ENCODE results near the gene NUP214.

The NUP214 gene

DNA sequence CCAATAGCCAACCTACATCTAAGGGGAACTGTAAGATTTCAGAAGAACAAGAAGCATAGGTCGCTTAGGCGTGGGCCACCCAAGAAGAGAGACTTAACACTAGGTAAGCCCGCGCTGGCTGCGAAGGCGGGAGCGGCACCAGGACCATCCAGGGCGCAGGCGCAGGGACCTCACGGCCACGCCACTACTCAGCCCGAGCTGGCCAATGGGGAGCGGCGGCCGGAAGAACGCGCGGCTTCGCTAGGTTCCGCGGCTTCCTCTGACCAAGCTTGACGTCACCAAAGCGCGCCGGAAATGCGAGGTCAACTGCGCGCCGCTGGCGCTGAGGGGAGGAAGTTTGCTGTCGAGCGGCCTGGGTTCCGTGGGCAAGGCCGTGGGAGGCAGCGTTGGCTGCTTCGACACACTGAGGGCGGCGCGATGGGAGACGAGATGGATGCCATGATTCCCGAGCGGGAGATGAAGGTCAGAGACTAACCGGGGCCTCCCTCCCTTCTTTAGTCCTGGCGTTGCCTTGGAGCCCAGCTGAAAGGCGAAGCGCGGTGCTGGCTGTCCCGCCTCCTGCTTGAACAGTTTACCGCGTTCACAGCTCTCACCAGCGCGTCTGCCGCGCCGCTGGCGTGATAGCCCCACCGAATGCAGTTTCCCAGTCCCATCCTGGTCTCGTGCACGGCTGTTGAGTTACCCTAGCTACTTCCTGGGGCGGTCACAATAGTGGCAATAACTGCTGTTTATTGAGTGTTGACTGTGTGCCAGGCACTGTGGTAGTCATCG lies at the start of gene NUP214:
Gene NUP214 (plus strand): TSS at position 299 of the 771 bp plus-strand sequence. CDS start 119 bp downstream, at position 418.
- DNase-seq: peak; percentile 99

DNA sequence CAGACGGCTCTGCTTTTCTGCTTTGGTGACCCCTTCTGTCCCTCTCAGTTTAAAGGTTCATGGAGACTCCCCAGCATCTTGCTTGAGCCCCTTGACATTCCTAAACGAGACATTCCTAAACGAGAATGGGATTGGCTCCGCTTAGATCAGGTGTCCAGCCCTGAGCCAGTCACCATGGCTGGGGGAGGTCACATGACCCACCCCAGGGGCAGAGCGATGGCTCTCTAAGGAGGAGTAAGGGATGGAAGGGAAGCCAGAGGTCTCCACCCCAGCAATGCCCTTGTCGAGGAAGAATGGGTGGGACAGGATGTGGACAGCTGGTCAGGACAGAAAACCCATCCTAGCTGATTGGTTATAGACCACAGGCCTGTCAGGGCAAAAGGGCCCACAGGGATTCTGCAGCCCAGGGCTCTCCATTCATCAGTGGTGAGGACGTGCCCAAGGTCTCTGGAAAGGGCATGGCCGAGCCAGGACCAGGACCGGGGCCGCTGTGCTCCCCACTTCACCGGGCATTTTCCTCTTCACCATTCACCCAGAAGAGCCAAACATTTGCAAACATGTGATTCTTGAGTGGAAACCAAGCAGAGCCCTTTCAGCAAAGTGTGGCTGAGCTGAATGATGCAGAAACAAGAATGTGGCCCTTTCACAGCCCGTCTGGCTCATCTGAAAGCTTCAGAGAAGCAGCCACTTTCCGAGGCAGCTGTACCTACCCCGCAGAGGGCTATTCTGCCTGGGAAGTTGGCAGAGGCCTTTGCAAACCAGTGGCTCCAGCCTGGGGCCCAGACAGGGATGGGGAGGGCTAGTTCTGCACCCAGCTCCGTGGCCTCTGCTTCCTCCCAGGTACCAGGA lies 48.8 kb upstream of the NUP214 start:
- DNase-seq: no peak

DNA sequence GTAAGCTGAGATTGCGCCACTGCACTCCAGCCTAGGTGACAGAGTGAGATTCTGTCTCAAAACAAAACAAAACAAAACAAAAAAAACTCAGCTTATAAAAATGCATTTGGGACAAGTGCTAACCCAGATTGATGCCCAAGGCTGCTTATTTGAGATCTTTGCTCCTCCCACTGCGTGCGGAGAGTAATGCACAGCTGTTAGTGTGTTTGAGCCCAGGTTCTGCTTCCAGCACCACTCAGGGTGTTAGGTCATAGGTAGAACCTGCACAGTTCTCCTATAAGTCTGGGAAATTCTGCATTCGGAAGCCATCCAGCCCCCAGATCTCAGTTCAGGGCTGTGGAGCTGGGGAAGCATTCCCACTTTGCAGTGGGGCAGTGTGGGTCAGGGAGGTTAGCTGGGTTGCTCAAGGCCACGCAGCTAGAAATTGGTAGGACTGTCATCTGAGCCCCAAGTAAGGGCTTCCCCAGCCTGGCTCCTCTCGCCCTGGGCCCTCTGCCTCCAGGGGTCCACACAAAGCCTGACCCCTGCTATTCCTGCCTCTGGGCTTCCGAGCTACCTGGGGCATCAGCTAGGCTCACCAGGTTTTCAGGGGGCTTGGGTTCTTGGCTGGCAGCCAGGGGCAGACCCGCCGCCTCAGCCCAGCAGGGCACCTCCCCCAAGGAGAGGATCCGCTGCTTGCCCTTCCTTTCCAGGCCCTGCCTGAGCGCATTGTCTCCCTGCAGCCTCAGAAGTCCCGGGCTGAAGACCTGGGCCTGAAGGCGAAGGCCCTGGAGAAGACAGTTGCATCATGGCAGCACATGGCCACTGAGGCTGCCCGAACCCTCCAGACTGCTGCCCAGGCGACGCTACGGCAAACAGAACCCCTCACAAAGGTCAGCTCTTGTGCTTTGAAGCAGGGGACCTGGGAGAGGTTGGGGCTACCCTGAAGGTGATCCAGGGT lies 46.7 kb upstream of the NUP214 start:
- DNase-seq: no peak

GRCh38 chr9:131080589-131080988 lies 44.8 kb upstream of the NUP214 start:
- DNase-seq: no peak

- no peak for DNase-seq
These were observed 43.5 kb upstream of the NUP214 start for GRCh38 chr9:131081868-131082267.

DNA sequence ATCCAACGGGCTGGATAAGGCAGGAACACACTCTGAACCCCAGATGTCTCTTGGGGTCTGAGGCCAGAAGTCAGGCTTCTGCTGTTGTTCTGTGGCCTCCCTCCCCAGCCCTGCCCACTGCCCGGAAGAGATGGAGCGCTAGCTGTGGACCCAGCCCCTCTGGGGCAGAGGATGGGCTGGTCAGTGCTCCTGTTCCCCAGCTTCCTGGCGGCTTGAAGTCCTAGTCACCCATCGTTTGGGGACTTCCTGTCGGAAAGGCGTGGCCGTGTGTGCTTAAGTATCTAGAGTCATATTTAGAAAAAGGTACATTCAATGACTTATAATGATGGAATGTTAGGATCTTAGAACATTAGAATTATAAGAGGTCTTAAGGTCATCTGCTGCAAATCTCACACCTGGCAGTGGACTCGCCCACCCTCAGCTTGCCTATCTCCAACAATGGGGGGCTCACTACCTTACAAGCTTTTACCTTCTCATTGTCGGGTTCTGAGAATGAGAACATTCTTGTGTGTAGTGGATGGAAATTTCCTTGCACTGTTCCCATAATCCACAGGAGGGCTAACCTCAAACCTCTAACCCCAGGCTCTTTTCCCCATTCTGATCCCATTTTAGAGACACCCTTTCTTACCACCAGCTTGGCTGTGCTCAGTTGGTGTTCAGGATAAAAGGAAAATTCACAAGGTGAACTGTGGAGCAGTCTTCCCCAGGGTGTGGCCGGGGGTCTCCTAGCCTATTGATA lies 42.4 kb upstream of the NUP214 start:
- no peak for DNase-seq

DNA sequence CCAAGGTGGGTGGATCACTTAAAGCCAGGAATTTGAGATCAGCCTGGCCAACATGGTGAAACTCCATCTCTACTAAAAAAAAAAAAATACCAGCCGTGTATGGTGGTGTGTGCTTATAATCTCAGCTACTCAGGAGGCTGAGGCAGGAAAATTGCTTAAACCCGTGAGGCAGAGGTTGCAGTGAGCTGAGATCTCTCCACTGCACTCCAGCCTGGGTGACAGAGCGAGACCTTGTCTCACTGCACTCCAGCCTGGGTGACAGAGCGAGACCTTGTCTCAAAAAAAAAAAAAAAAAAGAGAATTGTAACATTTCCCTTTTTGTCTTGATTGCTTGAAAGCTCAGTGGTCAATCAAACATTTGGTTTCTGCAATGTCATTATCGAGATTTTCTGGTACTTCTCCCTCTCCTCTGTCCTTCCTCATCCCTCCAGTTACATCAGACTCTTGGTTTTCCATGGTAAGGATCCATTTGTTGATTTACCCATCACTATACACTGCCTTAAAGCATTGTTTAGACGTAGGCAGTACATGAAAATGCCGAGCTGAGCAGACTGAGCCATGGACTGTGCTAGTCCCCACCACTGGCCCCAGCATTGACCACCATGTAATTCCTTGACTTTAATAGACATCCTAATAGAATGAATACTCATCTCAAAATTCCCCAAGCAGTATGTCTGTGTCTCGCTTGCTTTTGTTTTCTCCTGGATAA lies 40.6 kb upstream of the NUP214 start:
- no peak for DNase-seq

GRCh38 chr9:131085370-131086122 lies 39.8 kb upstream of the NUP214 start:
- DNase-seq: no peak

DNA sequence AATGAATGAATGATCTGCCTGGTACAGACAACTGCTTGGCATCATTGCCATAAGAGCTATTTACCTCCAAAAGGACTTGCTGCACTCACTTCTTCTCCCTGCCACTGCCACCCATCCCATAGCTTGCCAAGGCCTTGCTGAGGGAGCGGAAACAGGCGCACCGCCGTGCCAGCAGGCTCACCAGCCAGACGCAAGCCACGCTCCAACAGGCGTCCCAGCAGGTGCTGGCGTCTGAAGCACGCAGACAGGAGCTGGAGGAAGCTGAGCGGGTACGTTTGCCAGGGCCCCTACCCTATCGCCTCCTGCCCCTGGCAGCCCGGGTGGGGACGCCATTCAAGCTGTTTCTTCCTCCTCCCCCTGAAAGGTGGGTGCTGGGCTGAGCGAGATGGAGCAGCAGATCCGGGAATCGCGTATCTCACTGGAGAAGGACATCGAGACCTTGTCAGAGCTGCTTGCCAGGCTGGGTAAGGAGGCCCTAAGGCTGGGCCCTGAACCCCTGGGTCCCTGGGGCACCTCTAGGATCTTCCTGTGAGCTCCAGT lies 38.0 kb upstream of the NUP214 start:
- DNase-seq: no peak

GRCh38 chr9:131090025-131090787 lies 35.2 kb upstream of the NUP214 start:
- no peak for DNase-seq

DNA sequence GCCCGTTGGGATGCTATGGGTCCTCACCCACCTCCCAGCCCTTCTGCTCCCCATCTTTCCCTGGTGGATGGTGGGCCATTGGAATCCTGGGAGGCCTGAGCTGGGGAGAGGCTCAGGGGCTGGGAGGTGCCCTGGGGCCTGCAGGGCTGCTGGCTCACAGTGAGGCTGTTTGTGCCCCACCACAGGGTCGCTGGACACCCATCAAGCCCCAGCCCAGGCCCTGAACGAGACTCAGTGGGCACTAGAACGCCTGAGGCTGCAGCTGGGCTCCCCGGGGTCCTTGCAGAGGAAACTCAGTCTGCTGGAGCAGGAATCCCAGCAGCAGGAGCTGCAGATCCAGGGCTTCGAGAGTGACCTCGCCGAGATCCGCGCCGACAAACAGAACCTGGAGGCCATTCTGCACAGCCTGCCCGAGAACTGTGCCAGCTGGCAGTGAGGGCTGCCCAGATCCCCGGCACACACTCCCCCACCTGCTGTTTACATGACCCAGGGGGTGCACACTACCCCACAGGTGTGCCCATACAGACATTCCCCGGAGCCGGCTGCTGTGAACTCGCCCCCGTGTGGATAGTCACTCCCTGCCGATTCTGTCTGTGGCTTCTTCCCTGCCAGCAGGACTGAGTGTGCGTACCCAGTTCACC lies 33.9 kb upstream of the NUP214 start:
- DNase-seq: no peak

GRCh38 chr9:131092030-131092429 lies 33.4 kb upstream of the NUP214 start:
- no peak for DNase-seq

GRCh38 chr9:131092548-131093440 lies 32.6 kb upstream of the NUP214 start:
- DNase-seq: no peak

DNA sequence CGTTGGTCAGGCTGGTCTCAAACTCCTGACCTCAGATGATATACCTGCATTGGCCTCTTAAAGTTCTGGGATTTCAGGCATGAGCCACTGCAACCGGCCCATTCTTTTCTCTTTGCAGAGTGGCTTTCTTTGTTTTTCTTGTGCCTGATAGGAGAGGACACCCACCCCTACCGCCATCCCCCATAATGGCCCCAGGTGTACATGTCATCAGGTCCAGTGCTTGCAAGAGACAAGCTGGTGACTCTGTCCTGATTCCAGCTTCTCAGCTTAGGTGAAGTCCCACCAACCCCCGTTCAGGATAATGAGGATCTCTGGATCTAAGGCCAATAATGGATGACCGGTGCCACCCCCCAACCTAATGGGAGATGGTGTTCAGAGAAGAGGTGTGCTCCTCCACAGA lies 31.4 kb upstream of the NUP214 start:
- no peak for DNase-seq

DNA sequence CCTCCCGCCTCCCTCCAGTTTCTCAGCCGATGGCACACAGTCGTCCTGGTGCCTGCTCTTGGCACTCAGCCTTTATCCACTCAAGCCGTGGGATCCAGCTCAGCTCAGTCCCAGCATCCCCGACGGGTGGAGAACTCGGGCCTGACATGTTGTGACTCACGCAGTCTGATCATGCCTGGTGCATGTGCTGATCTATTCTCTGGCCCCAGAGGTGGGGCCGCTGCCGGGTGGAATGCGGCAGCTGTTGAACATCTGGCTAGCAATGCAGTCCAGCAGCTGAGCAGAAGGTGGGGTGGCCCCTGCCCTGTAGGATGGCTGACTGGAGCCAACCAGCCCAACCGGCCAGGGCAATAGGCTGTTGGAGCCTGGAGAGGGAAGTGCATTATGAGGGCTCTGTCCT lies 30.8 kb upstream of the NUP214 start:
- DNase-seq: no peak

DNA sequence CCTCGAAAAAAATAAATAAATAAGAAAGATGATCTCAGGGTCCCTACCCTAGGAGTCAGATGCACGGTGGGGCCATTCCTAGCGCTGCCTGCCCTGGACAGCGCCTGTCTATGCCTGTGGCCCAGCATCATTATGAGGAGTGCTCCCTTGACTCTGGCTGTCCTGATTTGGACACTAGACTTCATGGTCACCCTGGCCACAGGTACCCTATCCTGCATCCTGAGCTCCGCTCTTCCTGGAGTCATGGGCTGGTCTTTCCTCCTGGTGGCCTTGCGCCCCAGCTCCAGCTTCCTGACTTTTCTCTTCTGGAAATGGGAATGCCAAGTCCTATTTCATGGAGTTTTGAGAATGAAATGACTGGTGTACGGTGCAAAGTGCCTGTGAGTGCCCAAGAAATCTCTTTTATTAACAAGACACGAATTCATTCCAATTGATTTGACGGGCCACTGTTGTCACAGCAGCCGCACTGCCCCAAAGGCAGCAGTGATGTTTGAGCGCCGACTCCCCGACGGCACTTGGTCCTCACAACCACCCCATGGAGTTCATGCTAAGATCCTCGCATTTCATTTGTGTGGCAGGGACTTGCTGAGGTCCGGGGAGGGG lies 29.6 kb upstream of the NUP214 start:
- DNase-seq: no peak

DNA sequence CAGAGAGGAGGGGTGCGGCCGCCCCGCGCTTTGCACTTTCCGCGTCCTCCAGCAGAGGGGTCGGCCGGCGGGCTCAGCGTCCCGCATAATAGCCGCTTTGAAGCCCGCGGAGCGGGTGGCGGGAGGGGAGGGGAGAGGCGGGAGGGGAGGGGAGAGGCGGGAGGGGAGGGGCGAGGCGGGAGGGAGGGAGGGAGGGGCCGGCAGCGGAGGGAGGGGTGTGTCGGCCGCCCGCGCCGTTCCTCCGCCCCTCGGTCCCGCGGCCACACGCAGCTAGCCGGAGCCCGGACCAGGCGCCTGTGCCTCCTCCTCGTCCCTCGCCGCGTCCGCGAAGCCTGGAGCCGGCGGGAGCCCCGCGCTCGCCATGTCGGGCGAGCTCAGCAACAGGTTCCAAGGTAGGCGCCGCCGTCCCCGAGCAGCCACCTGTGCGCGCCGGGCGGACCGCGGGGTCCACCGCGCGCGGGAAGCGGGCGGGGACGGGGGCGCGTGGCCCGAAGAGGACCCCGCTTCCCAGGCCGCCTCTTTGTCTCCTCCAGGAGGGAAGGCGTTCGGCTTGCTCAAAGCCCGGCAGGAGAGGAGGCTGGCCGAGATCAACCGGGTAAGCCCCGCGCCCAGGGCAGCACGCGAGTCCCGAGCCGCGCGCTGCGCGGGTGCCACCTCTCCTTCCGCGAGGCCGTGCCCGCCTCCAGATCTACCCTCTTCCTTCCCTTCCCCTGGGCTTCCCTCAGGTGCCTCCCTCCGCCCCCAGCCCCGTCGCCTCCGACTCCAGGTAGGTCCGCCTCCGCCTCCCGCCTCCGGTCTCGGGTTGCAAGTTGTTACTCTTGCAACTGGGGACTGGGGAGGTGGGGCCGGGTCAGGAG lies 28.9 kb upstream of the NUP214 start, which contains the start of gene AIF1L:
Gene AIF1L (plus strand): TSS at position 263 of the 857 bp plus-strand sequence. CDS start 99 bp downstream, at position 362.
- no peak for DNase-seq

All from CD4-positive, alpha-beta T cell treated with Interleukin-15 for 1 hour (primary cell).